GM19035 (cell line): ENCODE measurements around the gene HCLS1.
"Not testable (repeated sequence)": the region's sequence is repeated elsewhere in the genome, so short reads cannot be mapped to it uniquely, and the experiment has no call there.

ENCODE experiments used
- ATAC-seq: cut with Tn5 transposase; IDR thresholded peaks from one replicate; pipeline ENCODE4 v1.9.1; 2021; ENCODE audit not compliant: unreplicated experiment

HCLS1 gene

DNA sequence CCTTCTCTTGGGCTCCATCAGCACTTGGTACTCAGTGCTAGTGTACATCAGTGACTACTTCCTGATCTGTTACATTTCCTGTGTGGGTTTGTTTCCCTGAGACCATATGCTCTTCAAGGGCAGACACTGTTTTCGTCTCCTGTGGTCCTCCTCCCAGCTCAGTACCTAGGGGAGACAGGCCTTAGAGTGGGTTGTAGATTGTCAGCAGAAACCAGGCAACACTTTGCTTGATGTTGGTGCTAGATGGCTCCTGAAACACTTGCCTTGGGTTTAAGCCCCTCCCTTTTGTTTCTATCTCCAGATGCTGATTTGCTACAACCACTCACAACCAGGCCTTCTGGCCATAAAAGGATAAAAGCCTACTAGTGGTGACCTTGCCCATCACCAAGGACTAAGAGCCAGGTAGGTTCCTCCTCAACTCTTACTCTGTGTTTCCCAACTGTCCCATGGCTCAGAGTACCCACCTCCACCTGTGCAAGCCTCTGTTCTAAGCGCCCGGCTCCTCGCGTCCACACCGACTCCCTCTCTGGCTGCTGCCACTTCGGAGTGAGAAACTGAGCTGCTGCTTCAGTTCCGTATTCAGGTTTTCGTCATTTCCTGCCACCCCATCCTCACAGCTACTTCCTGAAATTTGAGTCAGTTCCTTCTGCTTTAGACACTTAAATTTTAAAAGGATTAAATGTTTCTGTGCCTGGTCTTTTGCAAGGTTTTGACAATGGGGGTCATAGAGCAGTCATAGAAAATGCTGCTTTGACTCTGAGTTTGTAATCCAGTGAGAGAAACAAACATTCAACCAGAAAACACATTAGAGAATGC lies at the start of gene HCLS1:
Gene HCLS1 (minus strand): TSS at position 548 of the 816 bp plus-strand sequence. CDS start 2,556 bp downstream, outside the sequence.
- ATAC-seq: peak; percentile 80

- ATAC-seq: no peak
Observed at GRCh38 chr3:121710347-121710746, 49.6 kb upstream of the HCLS1 start.

GRCh38 chr3:121707531-121708273 lies 47.0 kb upstream of the HCLS1 start:
- no peak for ATAC-seq

- no peak for ATAC-seq
Observed at GRCh38 chr3:121705541-121705940, 44.8 kb upstream of the HCLS1 start.

GRCh38 chr3:121703973-121704372 lies 43.3 kb upstream of the HCLS1 start:
- no peak for ATAC-seq

GRCh38 chr3:121698901-121699300 lies 38.2 kb upstream of the HCLS1 start:
- ATAC-seq: no peak

- ATAC-seq: no peak
Observed at GRCh38 chr3:121698476-121698875, 37.8 kb upstream of the HCLS1 start.

DNA sequence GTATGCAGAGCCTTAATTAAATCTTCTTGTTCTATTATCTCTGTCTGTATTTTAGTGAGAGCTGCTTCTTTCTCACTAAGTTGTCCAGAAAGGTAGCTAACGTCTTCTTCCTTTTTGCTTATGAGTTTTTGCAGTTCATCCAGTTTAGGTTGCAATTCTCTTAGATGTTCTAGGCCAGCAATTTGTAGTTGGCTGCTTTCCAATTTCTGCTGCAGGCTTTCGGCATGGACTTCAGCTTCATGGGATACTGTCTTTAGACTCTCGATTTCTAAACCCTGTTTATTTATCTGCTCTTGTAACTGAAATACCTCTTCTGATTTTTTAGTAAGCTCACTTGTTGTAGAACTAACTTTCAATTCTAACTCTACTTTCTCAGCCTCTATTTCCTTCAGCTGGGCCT lies 35.5 kb upstream of the HCLS1 start:
- ATAC-seq: no peak

DNA sequence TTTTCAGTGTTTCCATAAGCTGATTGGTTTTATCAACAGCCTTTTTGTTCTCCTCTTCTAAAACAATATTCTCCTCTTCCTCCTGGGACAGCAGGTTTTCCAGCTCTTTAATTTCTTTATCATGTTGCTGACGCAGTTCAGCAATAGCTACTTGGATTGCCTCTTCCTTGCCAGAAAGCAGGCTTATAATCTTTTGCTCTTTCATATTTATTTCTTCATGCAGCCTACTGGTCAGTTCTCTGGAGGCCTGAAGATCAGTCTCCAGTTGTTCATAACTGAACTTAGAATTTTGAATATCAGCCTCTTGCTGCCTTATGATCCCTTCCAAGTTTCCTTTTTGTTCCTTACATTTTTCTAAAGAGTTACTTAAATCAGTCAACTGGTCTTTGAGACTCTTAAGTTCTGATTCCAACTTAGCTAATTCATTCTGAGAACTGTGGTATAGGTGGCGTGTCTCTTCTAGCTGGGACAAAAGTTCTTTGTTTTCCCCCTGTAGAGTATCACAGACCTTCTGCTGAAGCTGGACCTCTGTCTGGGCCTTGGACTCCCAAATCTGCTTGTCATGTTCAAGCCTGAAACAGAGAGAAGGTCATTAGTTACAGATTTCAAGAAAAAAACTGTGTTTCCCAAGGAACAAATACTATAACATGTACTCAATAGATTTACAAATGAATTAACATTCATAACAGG lies 31.5 kb upstream of the HCLS1 start:
- ATAC-seq: no peak

GRCh38 chr3:121690777-121691405 lies 30.2 kb upstream of the HCLS1 start:
- ATAC-seq: no peak

DNA sequence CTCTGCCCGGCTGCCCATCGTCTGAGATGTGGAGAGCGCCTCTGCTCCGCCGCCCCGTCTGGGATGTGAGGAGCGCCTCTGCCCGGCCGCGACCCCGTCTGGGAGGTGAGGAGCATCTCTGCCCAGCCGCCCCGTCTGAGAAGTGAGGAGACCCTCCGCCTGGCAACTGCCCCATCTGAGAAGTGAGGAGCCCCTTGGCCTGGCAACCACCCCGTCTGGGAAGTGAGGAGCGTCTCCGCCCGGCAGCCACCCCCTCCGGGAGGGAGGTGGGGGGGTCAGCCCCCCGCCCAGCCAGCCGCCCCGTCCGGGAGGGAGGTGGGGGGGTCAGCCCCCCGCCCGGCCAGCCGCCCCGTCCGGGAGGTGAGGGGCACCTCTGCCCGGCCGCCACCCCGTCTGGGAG lies 28.0 kb upstream of the HCLS1 start:
- ATAC-seq: not testable (repeated sequence)

DNA sequence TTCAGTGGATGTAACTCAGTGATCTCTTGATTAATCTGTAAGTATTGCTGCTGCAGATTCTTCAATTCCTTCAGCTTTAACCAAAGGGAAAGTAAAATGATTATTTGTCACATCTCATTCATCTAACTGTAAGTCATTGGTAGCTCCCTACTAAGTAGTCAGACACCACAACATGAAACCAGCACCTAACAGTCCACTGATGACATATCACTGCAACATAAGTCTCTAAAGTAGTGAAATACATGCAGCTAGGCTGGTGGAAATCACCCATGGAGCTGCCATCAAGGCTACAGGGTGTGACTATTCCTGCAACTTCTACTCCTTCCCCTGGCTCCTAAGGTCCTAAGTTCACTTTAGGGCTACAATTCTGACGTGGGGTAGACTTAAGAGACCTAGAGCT lies 21.1 kb upstream of the HCLS1 start:
- no peak for ATAC-seq

GRCh38 chr3:121677141-121677540 lies 16.4 kb upstream of the HCLS1 start:
- no peak for ATAC-seq

GRCh38 chr3:121670676-121671075 lies 10.0 kb upstream of the HCLS1 start:
- no peak for ATAC-seq

GRCh38 chr3:121667333-121667732 lies 6.6 kb upstream of the HCLS1 start:
- no peak for ATAC-seq

DNA sequence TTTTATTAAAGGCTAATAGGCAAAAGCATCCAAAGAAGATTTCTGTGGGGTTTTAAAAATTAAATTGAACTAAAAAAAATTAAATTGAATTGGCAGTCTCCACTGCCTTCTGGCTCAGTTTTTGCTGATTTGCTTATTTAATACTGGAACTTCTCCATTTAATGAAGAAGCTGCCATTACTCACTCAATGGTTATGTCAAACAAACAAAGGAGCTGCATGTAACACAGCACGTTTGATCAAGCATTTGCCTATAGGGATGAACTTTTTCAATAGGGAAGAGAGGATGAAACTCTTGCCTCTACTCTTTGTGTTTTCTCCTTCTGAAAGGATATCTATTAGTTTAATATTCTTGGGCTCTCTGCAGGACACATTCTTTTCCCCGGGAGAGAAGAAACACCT lies 4.8 kb upstream of the HCLS1 start:
- ATAC-seq: no peak

DNA sequence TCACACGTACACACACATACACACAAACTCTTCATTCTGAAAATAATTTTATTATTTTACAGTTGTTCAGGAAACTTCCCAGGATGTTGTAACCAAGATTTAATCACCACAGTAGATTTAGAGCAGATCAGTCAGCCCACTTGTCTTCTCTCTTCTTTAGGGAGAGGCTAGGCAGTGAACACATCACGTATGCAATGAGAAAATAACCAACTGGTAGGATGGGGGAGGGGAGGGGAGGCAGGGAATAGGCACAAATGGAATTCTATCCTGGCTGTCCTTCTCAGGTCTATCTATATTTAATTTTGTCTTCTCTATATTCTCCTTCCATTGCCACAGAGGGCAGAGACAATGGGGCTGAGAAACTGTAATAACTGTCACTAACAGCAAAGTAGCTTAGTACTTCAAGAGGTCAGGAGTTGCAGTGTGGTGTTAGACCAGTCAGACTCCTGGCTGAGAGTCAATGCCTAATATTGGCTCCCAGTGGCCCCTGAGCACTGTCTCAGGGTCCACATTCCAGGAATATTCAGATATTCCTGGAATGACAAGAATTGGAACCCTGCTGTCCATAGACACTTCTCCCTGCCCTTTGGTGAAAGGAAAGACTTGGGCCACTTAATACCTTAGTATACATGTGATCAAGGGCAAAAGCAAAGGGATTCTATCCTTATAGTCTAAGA lies 2.6 kb upstream of the HCLS1 start:
- ATAC-seq: no peak

GRCh38 chr3:121662742-121663141 lies 2.0 kb upstream of the HCLS1 start:
- ATAC-seq: no peak

DNA sequence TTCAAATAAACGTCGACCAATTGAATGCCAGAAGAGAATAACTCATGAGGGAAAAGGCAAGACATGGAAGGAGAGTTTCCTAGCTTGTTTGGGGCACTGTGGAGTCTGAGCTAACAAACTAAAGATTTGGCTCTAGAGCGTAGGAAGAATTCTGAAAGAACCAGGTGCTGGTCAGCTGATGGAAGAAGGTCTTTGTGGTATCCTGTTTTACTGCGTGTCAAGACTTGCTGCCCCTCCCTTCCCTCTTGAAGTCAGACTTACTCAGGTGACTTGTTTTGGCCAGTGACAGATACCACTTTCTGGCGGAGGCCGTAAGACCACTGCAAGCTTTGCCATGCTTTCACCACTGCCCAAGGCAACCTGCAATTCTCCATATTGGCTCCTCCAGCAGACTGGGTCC lies 673 bp upstream of the HCLS1 start:
- no peak for ATAC-seq

- no peak for ATAC-seq
Observed at GRCh38 chr3:121659586-121659985, 1.1 kb downstream of the HCLS1 start.
